GM12892 (cell line): Measurements from ENCODE around the gene TNNT1.

Experiments
- POLR2A ChIP-seq: IDR thresholded peaks from 2 replicates; pipeline ENCODE4 v1.6.1; 2011; ENCODE audit warnings: low read depth, low read length, control low read depth
- POLR2AphosphoS5 ChIP-seq: IDR thresholded peaks from 2 replicates; pipeline ENCODE4 v1.6.1; 2011; ENCODE audit warnings: low read depth, low read length, control low read depth
- TAF1 ChIP-seq: IDR thresholded peaks from 2 replicates; pipeline ENCODE4 v1.6.1; 2011; ENCODE audit warnings: low read depth, mild to moderate bottlenecking, control low read depth, low read length, borderline replicate concordance

DNA sequence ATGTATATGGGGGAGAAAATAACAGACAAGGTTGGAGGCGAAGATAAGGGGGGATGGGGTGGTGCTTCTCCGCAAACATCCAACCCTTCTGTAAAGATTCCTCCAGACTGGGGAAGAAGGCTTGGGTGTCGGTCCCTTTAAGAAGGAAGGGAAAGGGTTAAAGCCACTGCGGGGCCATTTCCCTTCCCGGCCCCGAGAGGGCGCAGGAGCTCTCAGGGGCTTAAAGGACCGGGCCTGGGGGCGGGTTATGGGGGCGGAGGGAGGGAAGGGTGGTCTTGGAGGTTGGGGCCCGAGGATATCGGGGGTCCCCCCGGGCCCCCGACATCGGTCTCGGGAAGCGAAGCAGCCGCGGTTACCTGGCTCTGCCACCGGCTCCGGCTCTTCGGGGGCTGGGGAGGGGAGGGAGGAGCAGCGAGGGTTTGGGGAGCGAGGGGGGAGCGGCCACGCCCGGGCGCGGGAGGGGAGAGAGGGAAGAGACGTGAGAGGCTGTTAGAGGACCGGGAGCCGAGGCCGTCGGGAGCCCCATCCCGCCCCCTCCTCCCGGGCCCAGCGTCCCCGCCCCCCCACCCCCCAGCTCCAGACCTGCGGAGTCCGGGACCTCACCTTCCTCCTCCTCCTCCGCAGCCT is 2.8 kb downstream of the TNNT1 start:
- TF ChIP-seq POLR2AphosphoS5: no peak
- no peak for TF ChIP-seq POLR2A
- no peak for TF ChIP-seq TAF1
